Measurements from ENCODE around the gene AVPI1.
"Not testable (repeated sequence)": the region's sequence is repeated elsewhere in the genome, so short reads cannot be mapped to it uniquely, and the experiment has no call there.

Gene AVPI1

DNA sequence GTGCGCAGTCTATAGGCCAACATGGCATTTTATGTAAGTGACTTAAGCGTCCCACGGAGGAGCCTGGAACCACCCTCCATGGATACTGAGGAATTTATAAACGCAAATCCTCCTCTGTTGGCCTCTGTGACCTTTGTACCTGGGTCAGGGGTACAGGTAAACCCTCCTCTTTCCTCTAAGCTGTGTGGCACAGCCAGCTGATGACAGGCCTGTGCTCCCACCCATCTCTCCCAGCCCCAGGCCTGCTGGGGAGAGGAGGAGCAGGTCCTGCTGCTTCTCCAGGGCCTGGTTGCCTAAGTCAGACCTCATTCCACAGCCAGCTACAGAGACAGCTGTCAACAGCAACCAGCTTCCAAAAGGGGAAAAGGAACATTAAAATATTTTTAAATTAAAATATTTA, 5.0 kb downstream of the AVPI1 start:
- no peak for DNase-seq

DNA sequence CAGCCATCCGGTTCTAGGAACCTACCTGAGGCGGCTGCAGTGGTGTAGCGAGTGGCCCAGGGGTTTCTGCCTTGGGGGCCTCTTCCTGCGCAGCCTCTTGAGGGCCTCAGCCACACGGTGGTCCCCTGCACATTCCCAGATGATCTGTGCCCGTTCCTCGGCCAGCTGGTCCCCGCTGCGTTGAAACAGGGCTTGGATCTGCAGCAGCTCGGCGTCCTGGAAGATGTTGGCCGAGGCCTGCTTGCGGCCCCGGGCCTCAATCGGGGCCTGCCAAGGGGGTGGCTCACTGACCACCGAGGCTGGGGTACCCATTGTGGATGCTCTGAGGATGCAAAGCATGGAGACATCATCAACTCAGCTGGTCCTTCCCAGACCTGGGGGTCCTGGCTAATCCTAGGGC, 7.4 kb downstream of the AVPI1 start:
- DNase-seq = no peak

DNA sequence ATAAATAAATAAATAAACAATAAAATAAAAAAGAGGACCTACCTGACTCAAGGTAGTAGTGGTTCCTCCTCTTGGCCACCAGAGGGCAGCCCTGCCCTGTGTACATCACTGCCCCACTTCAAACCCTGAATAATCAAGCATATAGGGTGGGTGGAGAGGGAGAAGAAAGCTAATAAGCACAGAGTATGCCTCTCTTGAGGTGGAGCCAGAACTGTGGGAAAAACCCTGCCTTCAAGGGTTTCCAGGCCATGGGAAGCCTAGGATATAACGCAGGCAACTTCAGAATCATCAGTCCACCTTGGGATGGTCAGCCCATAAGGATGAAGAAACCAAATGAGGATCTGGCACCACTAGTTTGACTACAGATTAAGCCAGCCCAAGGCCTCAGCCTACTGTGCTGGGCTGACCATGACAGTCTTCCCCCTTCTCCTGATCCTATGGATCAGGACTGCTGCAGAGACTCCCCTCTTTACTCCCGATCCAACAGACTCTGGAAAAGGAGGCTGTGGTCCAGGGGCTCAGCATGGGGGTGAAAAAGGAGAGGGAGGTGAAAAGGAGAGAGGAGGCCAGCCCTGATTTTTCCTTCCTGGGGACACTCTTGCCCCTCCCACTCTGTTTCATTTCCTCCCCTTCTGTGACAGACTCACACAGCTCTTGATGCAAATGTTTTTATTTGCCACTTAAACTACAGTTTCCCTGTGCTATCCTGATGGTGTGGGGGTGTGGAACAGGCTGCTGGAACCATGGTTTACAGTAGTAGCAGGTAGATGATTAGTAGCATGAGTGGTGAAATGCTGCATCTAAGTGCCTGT, 10.1 kb downstream of the AVPI1 start:
- DNase-seq = no peak

DNA sequence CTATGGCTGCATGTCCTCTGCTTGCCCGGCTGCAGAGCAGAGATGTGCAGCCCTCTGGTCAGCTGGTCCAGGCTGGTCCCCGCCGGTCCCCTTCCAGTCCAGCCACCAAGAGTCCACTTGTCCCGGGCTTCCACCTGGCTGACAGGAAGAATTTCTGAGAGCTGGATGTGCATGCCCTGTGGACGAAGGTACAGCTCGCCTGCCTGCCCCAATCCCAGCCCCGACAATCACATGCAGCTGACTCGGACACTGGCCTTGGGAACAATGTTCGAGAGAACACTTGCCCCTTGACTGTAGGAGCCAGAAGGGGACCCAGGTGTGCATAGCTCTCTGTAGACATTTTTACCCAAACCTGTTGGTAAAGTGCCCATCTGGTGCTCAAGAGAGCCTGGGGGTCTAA, 11.8 kb downstream of the AVPI1 start:
- DNase-seq = peak; percentile 29

DNA sequence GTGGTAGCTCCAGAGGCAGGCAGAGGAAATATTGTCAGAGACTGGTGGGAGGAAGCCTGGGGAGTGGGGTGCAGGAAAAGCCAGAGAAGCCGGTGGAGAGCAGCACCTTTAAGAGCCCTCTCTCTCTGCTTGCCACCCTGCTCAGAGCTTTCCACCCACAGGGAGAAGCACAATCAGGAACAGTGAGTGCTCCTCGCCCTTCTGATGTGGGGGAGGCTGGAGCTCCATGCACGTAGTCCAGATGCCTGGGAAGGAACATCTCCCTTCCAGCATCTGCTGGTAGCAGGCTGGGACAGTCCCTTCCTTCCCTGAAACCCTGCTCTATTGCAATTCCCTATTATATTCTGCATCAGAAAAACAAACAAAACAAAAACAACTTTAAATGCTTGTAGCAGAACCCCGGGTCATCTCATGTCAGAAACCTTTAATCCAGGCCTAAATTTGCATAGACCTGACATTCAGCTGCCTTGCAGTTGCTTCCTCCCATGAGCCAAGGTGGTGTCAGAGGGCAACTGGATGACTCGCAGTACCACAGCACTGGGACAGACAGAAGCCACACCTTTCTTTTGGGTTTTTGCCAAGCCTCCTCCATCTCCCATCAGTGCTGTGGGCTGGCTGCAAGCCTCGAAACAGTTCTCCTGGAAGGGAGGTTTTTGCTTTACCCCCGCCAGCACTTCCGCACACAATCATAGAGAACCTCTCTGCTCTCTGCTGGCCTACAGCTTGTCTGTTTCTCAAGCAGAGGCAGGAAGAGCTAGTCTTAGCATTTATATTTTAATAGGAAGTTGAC, 13.1 kb downstream of the AVPI1 start:
- DNase-seq = no peak

DNA sequence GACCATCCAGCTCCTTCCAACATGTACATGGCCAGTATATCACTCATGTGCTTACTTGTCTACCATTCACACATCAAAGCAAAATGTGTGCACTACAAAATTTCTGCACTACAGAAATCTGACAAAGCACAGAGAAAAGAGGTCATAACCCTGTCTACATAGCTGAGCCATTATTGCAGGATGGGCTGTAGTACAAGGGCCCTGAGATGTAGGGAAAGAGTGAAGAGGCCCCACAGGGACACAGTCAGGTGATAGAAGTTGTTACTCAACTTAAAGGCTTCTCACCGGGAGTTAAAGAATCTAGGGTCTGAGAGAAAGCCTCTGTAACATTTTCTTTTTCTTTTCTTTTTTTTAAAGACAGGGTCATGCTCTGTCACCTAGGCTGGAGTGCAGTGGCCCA, 17.5 kb downstream of the AVPI1 start:
- no peak for DNase-seq

DNA sequence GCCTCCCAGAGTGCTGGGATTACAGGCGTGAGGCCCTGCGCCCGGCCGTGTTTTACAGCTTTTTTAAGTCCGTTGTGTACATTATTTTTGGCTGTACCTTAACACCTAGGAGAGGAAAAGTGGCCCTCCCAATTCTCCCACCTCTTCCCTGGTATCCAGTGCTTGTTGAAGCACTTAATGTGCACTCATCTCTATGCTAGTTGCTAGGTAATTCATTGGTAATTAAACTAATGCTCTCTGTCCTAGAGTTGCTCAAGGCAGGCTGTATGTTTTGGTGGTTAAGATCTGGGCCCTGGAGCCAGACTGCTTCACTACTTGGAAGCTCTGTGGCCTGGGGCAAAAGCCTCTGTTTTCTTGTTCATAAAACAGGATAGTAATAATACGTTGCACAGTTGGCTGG, 19.6 kb downstream of the AVPI1 start:
- DNase-seq = no peak

DNA sequence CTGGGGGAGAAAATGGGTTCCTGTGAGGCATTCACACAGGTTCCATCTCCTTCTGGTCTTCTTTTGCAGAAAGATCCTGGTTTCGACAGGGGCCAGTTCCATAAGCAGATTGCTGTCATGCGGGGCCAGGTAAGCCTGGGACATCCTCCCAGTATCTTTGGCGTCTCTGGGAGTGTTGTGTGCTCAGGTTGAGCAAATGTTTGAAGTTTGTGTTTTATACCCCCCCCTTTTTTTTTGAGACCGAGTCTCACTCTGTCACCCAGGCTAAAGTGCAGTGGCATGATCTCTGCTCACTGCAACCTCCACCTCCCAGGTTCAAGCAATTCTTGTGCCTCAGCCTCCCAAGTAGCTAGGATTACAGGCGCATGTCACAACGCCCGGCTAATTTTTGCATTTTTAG, 20.0 kb downstream of the AVPI1 start:
- no peak for DNase-seq

DNA sequence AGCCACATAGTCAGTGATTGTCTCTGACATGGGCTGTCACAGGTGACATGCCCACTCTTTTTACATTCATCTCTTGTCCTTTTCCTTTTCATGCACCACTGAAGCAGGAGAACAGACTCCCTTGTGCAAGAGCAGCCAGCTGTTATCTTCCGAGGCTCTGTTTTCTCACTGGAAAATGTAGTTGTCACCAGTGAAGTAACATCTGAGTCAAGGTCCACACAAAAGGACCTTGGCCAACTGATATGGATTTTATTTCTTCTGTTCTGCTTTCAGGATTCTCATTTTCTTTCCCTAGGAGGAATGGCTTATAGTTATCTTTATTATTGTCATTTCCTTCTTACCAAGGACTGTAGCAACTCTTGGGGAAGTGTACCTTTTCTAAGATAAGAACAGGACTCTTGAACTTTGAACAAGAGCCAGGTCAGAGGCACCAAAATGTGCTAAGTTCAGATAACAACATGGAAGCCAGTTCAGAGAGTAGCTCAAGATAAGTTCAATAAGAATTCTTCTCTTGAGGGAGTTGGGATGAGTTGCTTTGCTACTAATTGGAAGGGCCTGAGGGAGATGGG, 22.7 kb downstream of the AVPI1 start:
- no peak for DNase-seq

DNA sequence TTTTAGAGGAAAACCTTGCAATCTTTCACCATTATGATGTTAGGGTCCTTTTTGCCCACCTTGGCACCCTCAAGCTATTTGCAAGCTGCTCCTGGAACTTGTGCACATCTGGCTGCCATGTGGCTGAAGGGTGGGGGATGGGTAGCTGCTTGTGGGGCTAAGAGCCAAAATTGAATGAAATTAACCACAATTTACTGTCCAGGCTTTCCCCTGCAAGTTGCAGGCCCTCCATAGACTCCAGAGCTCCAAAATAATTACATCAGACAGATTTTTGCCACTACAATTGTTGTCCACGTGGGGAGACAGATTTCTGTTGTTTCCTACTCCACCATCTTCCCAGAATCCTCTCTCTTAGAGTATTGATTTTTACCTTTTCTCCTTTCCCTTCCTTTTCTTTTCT, 27.5 kb downstream of the AVPI1 start:
- no peak for DNase-seq

DNA sequence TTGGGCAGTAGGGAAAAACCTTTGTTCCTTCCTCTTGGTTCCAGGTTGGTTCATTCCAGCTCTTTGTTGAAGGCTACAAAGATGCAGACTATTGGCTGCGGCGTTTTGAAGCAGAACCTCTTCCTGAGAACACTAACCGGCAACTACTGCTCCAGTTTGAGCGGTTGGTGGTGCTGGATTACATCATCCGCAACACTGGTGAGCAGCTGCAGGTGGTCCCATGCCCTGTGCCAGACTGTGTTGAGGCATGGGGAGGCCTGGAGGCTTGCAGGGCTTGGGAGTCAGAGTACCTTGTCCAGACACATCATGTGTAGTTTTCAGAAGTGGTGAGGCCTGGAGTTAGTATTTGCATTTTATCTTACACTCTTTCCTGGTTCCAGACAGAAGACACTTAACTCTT, 30.3 kb downstream of the AVPI1 start:
- no peak for DNase-seq

DNA sequence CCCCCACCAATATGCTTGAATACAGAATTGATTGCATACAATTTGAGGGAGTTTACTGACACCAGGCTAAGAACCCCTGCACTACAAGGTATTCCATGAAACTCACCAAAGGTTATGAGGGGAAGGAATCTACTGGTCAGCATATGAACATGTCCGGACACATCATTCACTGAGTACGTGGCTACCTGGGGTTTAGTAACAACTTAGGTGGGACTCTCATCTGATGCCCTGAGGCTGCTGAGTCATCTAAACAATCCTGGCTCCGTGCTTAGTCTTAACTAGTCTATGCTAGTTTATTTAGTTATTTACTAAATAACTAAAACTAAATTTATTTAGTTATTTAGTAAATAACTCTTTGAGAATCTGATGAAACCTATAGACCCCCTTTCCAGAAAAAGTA, 35.3 kb downstream of the AVPI1 start:
- DNase-seq = no peak

DNA sequence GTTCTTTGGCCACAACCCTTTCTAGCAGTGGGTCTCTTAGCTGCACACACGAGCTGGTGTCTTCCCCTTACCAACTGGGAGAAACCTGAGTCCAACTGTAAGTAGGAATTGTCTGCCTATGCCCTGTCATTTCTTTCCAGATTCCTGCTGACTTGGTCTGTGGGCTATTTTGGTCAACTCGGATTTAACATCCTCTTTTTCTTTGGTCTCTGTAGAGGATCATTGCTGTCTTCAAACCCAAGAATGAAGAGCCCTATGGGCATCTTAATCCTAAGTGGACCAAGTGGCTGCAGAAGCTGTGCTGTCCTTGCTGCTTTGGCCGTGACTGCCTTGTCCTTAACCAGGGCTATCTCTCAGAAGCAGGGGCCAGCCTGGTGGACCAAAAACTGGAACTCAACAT, 36.3 kb downstream of the AVPI1 start:
- no peak for DNase-seq

DNA sequence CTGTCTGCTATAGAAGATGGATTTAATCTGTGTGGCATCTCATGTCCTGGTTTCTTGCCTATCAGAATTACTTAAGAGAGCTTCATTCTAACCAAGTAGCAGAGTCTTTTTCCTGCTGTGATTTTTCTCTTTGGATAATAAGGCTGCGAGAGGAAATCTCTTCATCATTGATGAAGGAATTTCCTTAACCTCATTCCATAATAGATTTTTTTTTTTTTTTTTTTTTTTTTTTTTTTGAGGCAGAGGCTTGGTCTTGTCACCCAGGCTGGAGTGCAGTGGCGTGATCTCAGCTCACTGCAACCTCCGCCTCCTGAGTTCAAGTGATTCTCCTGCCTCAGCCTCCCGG, 37.7 kb downstream of the AVPI1 start:
- not testable (repeated sequence) for DNase-seq

DNA sequence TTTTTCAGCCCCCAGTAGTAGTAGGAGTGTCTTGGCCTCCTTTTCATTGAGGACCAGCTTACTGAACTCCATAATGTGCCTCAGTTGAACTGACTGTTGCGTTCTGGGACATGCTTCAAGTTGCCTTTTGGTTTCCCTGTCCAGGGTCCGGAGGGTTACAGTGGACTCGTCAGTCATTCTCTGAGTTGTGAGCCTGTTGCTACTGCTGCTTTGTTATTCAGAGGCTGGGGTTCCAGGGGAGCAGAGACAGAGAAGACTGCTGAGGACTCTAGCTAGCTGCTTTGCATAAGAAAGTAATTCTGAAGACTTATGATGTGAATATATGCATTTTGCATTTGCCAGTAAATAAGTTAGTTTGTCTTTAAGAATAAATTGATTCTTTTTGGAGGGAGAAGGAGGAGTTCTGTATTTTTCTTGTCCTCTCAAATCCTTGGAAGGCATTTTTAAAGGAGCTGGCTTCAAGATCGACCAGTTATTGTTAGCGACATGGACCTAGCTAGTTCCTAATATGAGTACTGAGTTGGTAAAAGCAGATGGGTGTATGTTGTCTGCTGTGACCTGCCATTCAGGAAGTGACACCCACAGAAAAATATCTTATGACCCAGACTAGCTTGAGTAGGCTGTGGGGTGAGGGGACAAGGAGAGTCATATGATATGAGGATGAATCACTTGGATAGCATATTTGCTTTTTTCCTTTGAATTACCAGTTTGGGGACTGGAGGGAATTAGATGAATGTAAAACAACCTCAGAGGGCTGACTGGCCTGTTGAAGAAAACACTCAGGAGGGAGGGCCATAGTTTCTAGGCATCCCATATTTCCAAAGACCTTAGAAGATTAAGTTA, 38.3 kb downstream of the AVPI1 start:
- DNase-seq = no peak

DNA sequence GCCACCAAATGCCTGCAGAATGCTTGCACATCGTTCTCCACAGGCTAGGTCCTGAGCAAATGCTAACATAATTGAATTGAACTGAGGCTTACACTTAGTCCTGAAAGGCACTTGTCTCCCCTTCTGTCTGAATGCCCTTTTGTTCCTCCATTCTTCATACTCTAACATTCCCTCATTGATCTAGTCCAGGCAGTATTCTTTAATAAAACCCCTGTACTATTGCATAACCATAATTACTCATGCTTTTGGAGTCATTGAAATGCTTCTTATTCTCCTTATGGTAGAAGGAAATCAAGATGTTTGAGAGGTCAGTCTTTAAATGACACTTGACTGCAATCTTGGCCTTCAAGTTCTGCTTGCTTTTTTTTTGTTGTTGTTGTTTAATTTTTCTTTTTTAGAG, 39.5 kb downstream of the AVPI1 start:
- DNase-seq = no peak

DNA sequence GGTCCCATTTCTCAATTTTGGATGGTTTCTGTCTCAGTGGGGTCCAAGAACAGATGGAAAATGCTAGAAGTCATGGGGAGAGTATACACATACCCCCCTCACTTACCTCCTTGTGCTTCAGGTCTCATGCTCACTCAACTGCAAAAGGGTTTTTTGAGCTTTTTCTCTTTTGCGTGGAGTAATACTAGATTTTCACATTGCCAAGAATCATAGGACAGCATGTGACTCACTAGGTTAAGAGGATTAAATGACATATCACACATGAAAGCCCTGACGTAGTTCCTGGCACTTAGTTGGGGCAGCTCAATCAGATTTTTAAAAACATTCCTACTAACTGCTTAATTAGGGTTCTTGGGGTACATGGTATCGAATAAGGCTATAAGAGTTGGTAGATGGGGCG, 42.1 kb downstream of the AVPI1 start:
- DNase-seq = no peak

DNA sequence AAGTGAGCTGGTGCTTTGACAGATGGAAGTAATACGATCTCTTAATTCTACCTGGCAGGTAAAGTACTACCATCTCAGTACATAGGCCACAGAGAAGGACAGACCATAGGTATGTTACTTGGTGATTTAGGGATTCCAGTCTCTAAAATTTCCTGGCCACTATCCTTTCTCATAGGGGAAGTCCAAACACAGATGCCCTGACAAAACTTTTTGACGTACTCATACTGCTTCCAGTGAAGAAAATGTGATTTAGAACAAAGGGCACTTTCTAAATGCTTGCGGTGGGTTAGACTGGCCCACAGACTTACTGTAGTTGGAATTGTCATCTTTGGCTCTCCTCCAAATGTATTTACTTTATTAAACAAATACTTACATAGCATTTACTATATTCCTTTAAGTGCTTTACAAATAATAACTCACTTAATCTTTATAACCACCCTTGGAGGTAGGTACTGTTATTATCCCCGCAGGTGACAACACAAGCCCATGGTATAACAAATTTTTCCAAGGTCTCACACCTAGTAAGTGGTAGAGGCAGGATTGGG, 43.5 kb downstream of the AVPI1 start:
- DNase-seq = no peak

DNA sequence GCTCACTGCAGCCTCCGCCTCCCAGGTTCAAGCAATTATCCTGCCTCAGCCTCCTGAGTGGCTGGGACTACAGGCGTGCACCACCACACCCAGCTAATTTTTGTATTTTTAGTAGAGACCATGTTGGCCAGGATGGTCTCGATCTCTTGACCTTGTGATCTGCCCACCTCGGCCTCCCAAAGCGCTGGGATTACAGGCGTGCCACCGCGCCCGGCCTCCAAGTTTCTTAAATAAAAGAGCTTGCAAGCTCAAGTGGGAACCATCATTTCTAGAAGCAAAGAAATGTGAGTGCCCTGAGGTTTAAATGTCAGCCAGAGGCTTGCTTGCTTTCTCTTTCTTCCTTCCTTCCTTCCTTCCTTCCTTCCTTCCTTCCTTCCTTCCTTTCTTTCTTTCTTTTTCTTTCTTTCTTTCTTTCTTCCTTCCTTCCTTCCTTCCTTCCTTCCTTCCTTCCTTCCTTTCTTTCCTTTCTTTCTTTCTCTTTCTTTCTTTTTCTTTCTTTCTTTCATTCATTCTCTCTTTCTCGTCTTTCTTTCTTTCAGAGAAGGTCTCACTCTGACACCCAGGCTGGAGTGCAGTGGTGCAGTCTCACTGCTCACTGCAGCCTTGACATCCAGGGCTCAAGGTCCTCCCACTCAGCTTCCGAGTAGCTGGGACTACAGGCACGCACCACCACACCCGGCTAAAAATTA, 44.4 kb downstream of the AVPI1 start:
- DNase-seq = not testable (repeated sequence)

DNA sequence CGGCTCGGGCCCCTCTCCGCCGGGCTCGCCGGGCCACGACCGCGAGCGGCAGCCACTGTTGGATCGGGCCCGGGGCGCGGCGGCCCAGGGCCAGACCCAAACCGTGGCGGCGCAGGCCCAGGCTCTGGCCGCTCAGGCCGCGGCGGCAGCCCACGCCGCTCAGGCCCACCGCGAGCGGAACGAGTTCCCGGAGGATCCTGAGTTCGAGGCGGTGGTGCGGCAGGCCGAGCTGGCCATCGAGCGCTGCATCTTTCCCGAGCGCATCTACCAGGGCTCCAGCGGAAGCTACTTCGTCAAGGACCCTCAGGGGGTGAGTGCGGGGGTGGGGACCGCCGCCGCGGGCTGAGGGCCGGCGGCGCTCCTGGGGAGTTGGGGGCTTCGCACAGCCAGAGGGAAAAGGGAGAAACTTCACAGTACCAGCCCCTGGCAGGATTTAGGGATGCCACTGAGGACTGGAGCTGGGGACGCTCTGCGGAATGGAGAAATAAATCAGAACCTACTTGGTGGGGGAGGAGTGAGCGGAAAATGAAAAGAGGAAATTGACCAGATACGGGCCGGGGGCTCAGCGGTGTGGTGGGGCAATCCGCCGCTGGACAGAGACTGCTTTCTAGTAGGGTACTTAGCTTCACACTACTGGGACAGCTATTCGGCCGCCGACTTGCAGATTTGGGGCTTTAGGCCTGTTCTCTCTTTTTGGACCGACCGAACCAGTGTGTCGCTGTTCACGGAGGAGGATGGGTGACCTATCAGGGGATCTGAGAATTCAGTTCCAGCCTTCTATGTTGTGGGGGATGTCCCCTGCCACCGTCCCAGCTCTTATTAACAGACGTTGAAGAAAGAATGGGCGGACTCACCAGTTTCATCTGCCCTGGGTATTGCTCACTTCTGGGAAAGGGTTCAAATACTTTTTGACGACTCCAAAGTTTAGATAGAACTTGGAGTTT, 45.9 kb downstream of the AVPI1 start:
- no peak for DNase-seq

Data from left hindlimb (tissue), 1 donor.